GM21423 (cell line): ENCODE measurements around the gene ETV2.
"Not testable (repeated sequence)": the region's sequence is repeated elsewhere in the genome, so short reads cannot be mapped to it uniquely, and the experiment has no call there.

Experiments used
- ATAC-seq: cut with Tn5 transposase; IDR thresholded peaks from one replicate; pipeline ENCODE4 v1.9.1; 2021; ENCODE audit warnings: mild to moderate bottlenecking, moderate library complexity; ENCODE audit not compliant: unreplicated experiment

ETV2 gene

GRCh38 chr19:35628264-35628564 is 13.3 kb upstream of the ETV2 start:
- no peak for ATAC-seq

GRCh38 chr19:35628565-35629331 is 12.8 kb upstream of the ETV2 start, which contains the start of gene RBM42:
Gene RBM42 (plus strand): TSS chr19:35629036. CDS start chr19:35629154, 118 bp downstream.
- peak; percentile 95 for ATAC-seq

- ATAC-seq: peak; percentile 3
Measured at GRCh38 chr19:35629332-35629633, 12.3 kb upstream of the ETV2 start.

- ATAC-seq: no peak
Measured at GRCh38 chr19:35633727-35634440, 7.7 kb upstream of the ETV2 start.

- no peak for ATAC-seq
Measured at GRCh38 chr19:35636651-35637050, 4.9 kb upstream of the ETV2 start.

- no peak for ATAC-seq
Measured at GRCh38 chr19:35637165-35637564, 4.4 kb upstream of the ETV2 start.

GRCh38 chr19:35639321-35639639 is 2.3 kb upstream of the ETV2 start:
- no peak for ATAC-seq

- ATAC-seq: no peak
Measured at GRCh38 chr19:35639863-35640262, 1.7 kb upstream of the ETV2 start.

GRCh38 chr19:35642312-35642711 is 767 bp downstream of the ETV2 start:
- ATAC-seq: no peak

- ATAC-seq: no peak
Measured at GRCh38 chr19:35642798-35643254, 1.3 kb downstream of the ETV2 start.

- peak; percentile 26 for ATAC-seq
Measured at GRCh38 chr19:35643255-35644205, 2.0 kb downstream of the ETV2 start.

GRCh38 chr19:35644206-35644986 is 2.9 kb downstream of the ETV2 start:
- peak; percentile 60 for ATAC-seq

GRCh38 chr19:35644987-35645679 is 3.6 kb downstream of the ETV2 start:
- no peak for ATAC-seq

- no peak for ATAC-seq
Measured at GRCh38 chr19:35645680-35646511, 4.4 kb downstream of the ETV2 start.

GRCh38 chr19:35648017-35648961 is 6.7 kb downstream of the ETV2 start, which contains the start of gene COX6B1:
Gene COX6B1 (plus strand): TSS chr19:35648323. CDS start chr19:35651244, 2,921 bp downstream.
- ATAC-seq: peak; percentile 52

- ATAC-seq: no peak
Measured at GRCh38 chr19:35650581-35650980, 9.0 kb downstream of the ETV2 start.

GRCh38 chr19:35654828-35655227 is 13.3 kb downstream of the ETV2 start:
- ATAC-seq: not testable (repeated sequence)

- ATAC-seq: no peak
Measured at GRCh38 chr19:35655600-35655999, 14.1 kb downstream of the ETV2 start.
